PC-3 (cell line): ENCODE data around the gene RNF19B.

Source experiments
- EZH2 ChIP-seq: fragments of 300-600 bp; sonication (generic); IDR thresholded peaks from one replicate; pipeline ENCODE4 v1.6.1; 2017; ENCODE audit warnings: antibody characterized with exemption, mild to moderate bottlenecking, low read length; ENCODE audit not compliant: unreplicated experiment
- TF ChIP-seq, protein P1 (sequence below): fragments of 300-600 bp; sonication (generic); conservative IDR thresholded peaks from 2 replicates; pipeline ENCODE4 v1.5.1; 2017; ENCODE audit warnings: antibody characterized with exemption, low read depth, mild to moderate bottlenecking, low read length

DNA sequence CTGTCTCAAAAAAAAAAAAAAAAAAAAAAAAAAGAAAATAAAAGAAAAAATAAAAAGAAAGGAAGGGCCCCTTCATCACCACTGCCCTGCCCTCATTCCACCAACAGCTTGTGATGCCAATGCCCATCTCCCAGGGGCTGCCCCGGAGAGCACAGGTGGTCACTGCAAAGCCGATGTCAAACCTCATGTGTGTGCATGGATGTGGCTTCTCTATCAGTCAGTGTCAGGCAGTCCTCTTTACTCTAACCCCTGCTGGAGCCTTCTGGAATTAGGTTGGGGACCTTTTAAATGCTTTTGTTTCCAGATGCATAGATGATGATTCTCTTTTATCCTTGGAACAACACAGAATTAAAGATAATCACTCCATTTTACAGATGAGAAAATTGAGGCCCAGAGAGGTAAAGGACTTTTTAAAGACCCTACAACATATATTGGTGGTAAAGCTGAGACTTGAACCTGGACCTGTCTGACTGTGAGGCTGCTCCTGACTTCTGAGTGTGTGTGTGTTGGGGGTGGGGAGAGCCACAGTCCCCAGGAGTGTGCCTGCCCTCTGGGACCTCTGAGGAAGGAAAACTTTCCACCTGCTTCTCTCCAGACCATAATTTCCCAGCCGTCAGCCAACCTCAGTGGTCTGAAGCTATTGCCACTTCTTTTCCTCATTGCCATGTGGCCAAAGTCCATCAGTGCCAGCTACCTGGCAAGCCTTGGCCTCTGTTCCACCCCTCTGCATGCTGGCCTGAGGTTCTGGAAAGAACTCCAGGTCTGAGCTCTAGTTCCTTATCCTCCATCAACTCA, 60.4 kb downstream of the RNF19B start:
- TF ChIP-seq, protein P1, sequence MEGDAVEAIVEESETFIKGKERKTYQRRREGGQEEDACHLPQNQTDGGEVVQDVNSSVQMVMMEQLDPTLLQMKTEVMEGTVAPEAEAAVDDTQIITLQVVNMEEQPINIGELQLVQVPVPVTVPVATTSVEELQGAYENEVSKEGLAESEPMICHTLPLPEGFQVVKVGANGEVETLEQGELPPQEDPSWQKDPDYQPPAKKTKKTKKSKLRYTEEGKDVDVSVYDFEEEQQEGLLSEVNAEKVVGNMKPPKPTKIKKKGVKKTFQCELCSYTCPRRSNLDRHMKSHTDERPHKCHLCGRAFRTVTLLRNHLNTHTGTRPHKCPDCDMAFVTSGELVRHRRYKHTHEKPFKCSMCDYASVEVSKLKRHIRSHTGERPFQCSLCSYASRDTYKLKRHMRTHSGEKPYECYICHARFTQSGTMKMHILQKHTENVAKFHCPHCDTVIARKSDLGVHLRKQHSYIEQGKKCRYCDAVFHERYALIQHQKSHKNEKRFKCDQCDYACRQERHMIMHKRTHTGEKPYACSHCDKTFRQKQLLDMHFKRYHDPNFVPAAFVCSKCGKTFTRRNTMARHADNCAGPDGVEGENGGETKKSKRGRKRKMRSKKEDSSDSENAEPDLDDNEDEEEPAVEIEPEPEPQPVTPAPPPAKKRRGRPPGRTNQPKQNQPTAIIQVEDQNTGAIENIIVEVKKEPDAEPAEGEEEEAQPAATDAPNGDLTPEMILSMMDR = no peak
- no peak for TF ChIP-seq EZH2
